ENCODE results near the gene GABARAPL1.

- no peak for TF ChIP-seq CTCF (IDR thresholded peaks at IDR 0.05; ENCODE audit: low read length)
- TF ChIP-seq EZH2 (IDR thresholded peaks at IDR 0.05; ENCODE audit: borderline replicate concordance, low read length), result no peak
Measured at GRCh38 chr12:10238526-10238925, 25.8 kb downstream of the GABARAPL1 start.

Data from OCI-LY1 (cell line).